Stimulated activated naive CD8-positive, alpha-beta T cell treated with anti-CD3 and anti-CD28 coated beads, Interleukin-15, Interleukin-2, amounts not matched to agents 100 ng/mL and 50 ng/mL, for 24 hours (primary cell): Measurements from ENCODE around the gene CPHXL.

ENCODE experiments used
- H3K27ac Mint-ChIP-seq: one replicate; pipeline ENCODE4 v1.8.0; 2021; ENCODE audit warnings: mild to moderate bottlenecking, mixed read lengths
- H3K27me3 Mint-ChIP-seq: one replicate; pipeline ENCODE4 v1.8.0; 2021; ENCODE audit warnings: mixed read lengths
- H3K36me3 Mint-ChIP-seq: one replicate; pipeline ENCODE4 v1.8.0; 2021; ENCODE audit warnings: low read depth, mixed read lengths
- H3K4me1 Mint-ChIP-seq: one replicate; pipeline ENCODE4 v1.8.0; 2021; ENCODE audit warnings: low read depth, mixed read lengths
- H3K4me3 Mint-ChIP-seq: one replicate; pipeline ENCODE4 v1.8.0; 2021; ENCODE audit warnings: mild to moderate bottlenecking, mixed read lengths
- H3K9me3 Mint-ChIP-seq: one replicate; pipeline ENCODE4 v1.8.0; 2021; ENCODE audit warnings: mixed read lengths

CPHXL gene

DNA sequence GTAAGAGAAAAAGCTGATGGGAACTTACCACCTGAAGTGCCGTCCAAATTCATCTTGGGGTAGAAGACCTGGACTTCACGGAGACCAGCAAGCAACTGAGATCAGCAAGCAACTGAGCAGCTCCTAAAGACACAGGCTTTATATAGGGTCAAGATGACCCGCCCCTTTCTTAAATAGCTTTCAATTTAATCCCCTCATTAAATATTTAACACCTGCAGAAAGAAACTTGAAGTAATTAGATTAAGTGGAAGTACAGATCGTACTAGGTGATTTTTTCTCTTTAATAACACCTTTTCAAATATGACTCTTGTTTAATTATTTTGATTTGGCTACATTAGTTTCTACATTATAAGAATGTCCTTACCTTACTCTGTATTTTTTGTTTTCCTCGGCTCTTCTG lies at the start of gene CPHXL:
TSS of gene CPHXL (minus strand) at position 101 of the 400 bp plus-strand sequence. CDS start at position 53, 48 bp downstream.
- peaks cover 9% of the 10 kb centered on the region for H3K27me3 Mint-ChIP-seq
- no peak within 1 kb of the TSS for H3K4me3 Mint-ChIP-seq
- no peak within 1 kb of the TSS for H3K27ac Mint-ChIP-seq
- no peaks in the 10 kb centered on the region for H3K36me3 Mint-ChIP-seq
- H3K4me1 Mint-ChIP-seq: no peaks in the 10 kb centered on the region
- peaks cover 5% of the 10 kb centered on the region for H3K9me3 Mint-ChIP-seq

DNA sequence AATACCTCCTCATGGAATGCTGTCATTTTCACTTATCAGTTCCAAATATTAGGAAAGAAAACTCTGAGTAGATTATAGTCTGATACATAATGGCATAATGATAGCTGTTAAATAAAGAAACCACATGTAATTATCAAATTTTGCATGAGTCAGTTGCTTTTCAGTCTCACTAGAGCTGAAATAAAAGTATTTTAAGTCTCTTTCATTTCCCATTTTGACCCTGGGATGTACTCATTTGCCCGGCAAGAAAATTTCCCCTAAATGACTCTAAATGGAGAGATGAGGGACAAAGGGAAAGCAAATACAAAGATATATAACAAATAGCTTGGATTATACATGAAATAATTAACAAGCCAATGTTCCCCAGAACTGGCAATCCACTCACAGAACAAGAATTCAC lies 47.9 kb upstream of the CPHXL start:
- H3K27ac Mint-ChIP-seq: no peak overlapping the region
- H3K9me3 Mint-ChIP-seq: no peaks in the 10 kb centered on the region
- peaks cover 49% of the 10 kb centered on the region for H3K27me3 Mint-ChIP-seq
- H3K4me1 Mint-ChIP-seq: no peaks in the 10 kb centered on the region
- no peak overlapping the region for H3K4me3 Mint-ChIP-seq
- H3K36me3 Mint-ChIP-seq: no peaks in the 10 kb centered on the region

DNA sequence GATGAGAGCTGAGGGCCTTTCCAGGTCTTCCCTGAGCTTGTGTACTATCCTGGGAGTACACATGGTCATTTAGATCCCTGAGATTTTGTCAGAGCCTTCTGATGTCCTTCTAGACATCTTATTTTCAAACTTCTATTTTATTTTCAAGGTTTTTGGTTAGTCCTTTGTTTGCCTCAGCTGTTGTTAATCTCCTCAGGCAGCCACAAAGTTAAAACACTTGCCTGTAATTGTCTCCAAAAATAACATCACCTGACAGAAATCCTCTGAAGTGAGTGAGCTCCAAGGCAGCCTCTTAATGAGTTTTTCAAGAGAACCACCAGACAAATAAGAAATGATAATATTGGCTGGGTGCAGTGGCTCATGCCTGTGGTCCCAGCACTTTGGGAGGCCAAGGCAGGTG lies 43.8 kb upstream of the CPHXL start:
- no peak overlapping the region for H3K27ac Mint-ChIP-seq
- no peak overlapping the region for H3K4me3 Mint-ChIP-seq
- no peaks in the 10 kb centered on the region for H3K36me3 Mint-ChIP-seq
- no peaks in the 10 kb centered on the region for H3K4me1 Mint-ChIP-seq
- peaks cover 23% of the 10 kb centered on the region for H3K27me3 Mint-ChIP-seq
- H3K9me3 Mint-ChIP-seq: no peaks in the 10 kb centered on the region

DNA sequence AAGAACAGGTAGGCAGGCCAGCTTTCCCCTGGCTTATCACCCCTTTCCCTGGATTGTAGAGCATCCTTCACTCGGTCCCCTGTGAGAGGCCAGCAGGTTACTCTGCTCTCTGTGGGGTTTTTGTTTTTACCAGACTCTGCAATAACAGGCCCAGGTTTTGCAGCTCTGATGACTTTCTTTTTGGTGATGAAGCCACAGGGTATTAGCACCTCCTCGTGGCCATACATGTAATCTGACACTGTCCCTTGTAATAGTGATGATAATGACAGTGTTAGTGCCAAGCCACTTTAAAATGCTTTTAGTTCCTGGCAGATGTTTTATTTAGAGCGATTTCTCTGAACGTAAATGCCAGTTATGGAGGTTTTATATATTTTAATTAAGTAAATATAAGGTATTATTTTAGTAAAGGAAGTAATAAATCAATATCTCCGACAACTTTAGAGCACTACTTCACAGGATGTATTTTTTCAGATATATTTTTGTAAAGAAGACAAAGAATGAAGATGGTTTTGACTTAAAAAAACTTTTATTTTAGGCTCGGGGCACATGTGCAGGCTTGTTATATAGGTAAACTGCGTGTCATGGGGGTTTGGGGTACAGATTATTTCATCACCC lies 38.0 kb upstream of the CPHXL start:
- no peak overlapping the region for H3K4me3 Mint-ChIP-seq
- H3K36me3 Mint-ChIP-seq: no peaks in the 10 kb centered on the region
- H3K27me3 Mint-ChIP-seq: no peaks in the 10 kb centered on the region
- H3K9me3 Mint-ChIP-seq: no peaks in the 10 kb centered on the region
- H3K4me1 Mint-ChIP-seq: peaks cover 13% of the 10 kb centered on the region
- H3K27ac Mint-ChIP-seq: no peak overlapping the region

DNA sequence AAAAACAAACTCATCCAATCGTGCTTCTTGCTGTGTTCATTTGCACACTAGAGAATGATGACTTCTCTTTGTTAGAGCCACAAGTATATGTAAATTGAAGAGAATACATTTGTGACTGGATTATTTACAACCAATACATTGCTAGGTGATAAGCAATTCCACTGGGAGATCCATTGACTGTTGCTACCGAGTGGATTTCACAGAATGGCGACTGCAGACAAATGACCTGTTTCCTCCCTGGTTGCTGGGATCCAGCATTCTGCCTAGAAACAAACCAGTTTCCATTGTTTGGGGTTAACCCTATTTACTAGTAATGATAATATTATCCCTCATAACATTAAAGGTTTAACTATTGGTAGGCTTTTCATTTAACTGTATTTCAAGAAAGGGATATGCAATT lies 36.9 kb upstream of the CPHXL start:
- Mint-ChIP-seq H3K27me3 (no peaks in the 10 kb centered on the region), H3K36me3 (no peaks in the 10 kb centered on the region), H3K9me3 (no peaks in the 10 kb centered on the region), H3K27ac (no peak overlapping the region), H3K4me1 (peaks cover 15% of the 10 kb centered on the region), H3K4me3 (no peak overlapping the region)

DNA sequence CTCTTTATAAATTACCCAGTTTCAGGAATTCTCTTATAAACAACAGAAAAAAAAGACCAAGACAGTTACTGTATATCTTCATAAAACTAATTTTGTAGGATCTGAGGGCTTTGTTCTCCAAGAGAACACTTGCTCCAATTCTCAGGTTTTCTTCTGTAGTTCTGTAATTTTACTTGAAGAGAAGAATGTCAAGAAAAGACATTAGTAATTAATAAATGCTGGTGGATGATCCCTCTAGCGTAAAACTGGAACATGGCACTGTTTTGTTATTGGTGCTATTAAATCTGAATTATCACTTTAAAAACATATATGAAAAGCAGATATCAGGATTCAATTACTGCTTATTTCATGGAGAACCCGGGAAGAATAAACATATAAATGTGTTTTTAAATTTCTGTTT lies 36.5 kb upstream of the CPHXL start:
- no peak overlapping the region for H3K4me3 Mint-ChIP-seq
- H3K36me3 Mint-ChIP-seq: no peaks in the 10 kb centered on the region
- H3K27ac Mint-ChIP-seq: no peak overlapping the region
- H3K27me3 Mint-ChIP-seq: no peaks in the 10 kb centered on the region
- no peaks in the 10 kb centered on the region for H3K9me3 Mint-ChIP-seq
- peaks cover 16% of the 10 kb centered on the region for H3K4me1 Mint-ChIP-seq

DNA sequence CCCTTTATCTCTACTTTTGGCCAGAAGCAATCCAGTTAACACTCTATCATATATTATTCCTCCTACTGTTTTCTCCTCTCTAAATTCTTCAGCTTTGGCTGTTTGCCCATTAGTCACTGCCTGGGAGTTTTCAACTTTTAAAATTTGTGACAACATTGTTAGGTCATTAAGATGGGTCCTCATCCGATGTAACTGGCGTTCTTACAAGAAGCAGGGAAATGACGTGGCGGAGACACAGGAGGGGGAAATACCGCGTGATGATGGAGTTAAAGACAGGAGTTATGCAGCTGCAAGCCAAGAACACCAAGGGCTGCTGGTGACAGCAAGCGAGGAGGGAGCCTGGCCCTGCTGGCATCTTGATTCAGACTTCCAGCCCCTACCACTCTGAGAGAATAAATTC lies 34.8 kb upstream of the CPHXL start:
- Mint-ChIP-seq H3K4me3 (no peak overlapping the region), H3K36me3 (no peaks in the 10 kb centered on the region), H3K27me3 (no peaks in the 10 kb centered on the region), H3K4me1 (peaks cover 16% of the 10 kb centered on the region), H3K27ac (peak overlapping the region; percentile 26), H3K9me3 (no peaks in the 10 kb centered on the region)

DNA sequence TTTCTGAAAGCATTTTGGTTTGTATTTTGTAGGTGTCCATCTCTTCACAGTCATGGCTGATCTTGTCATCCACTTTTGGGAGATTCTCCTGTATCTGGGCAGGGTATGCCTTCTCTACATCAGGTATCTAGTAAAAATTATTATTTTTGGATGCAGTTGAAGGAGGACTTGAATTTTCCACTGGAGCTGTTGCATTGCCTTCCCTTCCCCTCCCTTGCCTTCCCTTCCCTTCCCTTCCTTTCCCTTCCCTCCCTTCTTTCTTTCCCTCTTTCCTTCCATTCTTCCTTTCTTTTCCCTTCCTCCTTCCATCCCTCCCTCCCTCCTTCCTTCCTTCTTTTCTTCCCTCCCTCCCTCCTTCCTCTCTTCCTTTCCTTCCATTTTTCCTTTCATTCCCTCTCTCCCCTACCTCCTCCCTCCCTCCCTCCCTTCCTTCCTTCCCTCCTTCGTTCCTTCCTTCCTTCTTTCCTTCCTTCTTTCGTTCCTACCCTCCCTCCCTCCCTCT lies 33.8 kb upstream of the CPHXL start:
- no peaks in the 10 kb centered on the region for H3K27me3 Mint-ChIP-seq
- no peak overlapping the region for H3K27ac Mint-ChIP-seq
- H3K4me1 Mint-ChIP-seq: peaks cover 16% of the 10 kb centered on the region

DNA sequence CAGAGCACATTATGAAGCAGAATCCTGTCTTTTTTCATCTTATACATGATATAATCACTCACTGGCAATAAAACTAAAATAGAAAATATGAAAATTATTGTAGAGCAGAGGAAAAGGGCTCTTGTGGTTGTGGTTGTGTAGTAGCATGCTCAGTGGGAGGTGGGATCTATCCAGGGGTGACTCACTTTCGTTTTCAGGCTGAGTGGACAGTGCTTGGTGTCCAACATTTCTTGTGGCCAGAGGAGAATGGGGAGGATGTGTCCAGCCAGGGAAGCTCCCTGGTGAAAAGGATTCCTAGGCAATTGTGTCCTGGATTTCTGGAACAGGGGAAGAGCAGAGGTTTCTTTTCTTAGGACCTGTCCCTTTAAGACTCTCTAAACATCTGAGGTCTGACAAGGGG lies 31.9 kb upstream of the CPHXL start:
- H3K27me3 Mint-ChIP-seq: no peaks in the 10 kb centered on the region
- no peak overlapping the region for H3K4me3 Mint-ChIP-seq
- no peaks in the 10 kb centered on the region for H3K9me3 Mint-ChIP-seq
- peak overlapping the region; percentile 12 for H3K27ac Mint-ChIP-seq
- peaks cover 16% of the 10 kb centered on the region for H3K4me1 Mint-ChIP-seq
- H3K36me3 Mint-ChIP-seq: no peaks in the 10 kb centered on the region

More for the DNA sequence above, 33.8 kb upstream of the CPHXL start:
- Mint-ChIP-seq H3K9me3 (no peaks in the 10 kb centered on the region), H3K36me3 (no peaks in the 10 kb centered on the region), H3K4me3 (no peak overlapping the region)

DNA sequence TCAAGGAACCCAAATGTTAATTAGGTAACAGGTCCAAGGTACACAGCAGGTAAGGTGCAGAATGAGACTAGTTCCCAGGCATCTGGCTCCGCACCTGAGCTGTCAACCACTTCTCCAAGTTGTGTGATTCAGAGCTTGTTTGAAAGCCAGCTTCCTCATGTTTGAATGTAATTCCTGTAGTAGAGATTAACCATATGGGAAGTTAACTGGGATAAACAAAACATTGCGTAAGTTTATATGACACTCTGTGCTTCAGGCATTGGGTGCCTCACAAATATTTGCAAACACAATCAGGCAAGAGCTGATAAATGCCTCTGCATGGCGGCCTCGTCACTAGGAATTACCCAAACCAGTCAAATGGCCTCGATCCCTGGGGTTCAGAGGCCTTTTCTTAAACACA lies 27.9 kb upstream of the CPHXL start:
- H3K4me3 Mint-ChIP-seq: no peak overlapping the region
- H3K36me3 Mint-ChIP-seq: no peaks in the 10 kb centered on the region
- H3K27me3 Mint-ChIP-seq: peaks cover 6% of the 10 kb centered on the region
- no peak overlapping the region for H3K27ac Mint-ChIP-seq
- H3K9me3 Mint-ChIP-seq: no peaks in the 10 kb centered on the region
- H3K4me1 Mint-ChIP-seq: peaks cover 3% of the 10 kb centered on the region

DNA sequence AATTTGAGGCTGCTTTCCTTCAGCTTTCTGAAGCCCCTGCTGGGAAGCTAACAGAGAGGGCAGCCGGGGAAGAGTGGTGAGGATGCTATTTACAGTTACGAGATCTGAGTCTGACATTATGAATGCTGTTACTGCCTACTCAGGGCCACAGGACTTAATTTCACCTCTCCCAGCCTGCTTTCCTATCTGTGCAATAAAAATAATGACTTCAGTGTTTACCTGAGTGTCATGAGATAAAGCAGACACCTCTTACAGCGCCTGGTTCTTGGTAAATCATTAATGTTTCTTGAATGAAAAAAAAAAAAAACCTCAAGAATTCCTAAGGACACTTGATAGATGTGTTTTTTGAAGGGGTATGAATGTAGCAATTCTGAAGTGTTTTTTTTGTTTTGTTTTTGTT lies 24.2 kb upstream of the CPHXL start:
- Mint-ChIP-seq H3K4me3 (no peak overlapping the region), H3K27ac (no peak overlapping the region), H3K36me3 (no peaks in the 10 kb centered on the region), H3K9me3 (no peaks in the 10 kb centered on the region), H3K27me3 (peaks cover 21% of the 10 kb centered on the region), H3K4me1 (no peaks in the 10 kb centered on the region)

DNA sequence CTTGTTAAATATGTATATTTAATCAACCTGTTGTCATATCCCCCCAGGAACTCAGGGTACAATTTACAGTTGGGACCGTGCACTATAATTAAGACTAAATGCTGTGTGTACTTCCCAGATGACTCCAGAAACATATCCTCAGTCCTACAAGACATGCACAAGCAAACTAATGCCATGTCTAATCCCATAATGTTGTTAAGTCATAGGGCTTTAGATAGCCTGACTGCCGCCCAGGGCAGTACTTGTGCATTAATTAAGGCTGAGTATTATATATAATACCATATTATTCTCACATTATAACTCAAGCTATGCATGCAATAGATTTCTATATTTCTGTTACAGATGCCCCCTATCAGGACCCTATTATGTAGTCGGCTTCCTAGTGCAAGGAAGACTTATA lies 20.1 kb upstream of the CPHXL start:
- Mint-ChIP-seq H3K4me1 (no peaks in the 10 kb centered on the region), H3K9me3 (peaks cover 12% of the 10 kb centered on the region), H3K4me3 (no peak overlapping the region), H3K36me3 (peaks cover 3% of the 10 kb centered on the region), H3K27ac (no peak overlapping the region), H3K27me3 (peaks cover 34% of the 10 kb centered on the region)

DNA sequence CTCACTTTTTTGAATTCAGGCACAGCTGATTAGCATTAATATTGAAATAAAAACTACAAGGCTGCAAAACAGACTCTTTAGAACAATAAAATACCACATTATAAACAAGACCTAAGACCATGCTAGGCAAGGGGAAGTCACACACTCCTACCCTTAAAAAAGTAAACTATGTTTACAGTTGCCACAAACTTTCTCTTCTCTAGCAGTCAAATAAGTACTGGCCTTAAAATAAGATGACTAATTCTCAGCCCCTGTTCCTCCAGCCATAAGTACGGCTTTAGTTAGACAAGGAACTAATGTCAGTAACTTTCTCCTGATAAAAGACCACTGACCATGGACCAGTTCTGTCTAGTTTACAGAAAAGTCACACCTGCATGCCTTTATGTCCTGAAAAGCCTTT lies 19.5 kb upstream of the CPHXL start:
- Mint-ChIP-seq H3K4me3 (no peak overlapping the region), H3K27me3 (peaks cover 34% of the 10 kb centered on the region), H3K36me3 (peaks cover 3% of the 10 kb centered on the region), H3K4me1 (no peaks in the 10 kb centered on the region), H3K27ac (no peak overlapping the region), H3K9me3 (peaks cover 12% of the 10 kb centered on the region)

DNA sequence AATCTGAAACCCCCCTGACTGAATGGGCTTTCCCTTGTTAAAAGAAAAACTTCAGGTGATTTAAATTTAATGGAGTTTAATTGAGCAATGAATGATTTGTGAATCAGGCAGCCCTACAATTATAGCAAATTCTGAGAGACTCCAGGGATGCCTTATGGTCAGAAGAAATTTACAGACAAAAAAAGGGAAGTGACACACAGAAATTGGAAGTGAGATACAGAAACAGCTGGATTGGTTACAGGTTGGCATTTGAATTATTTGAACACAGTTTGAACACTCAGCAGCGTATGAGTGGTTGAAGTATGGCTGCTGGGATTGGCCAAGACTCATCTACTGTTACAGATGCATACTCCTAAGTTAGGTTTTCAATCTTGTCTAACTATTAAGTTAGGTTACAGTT lies 19.0 kb upstream of the CPHXL start:
- Mint-ChIP-seq H3K27me3 (peaks cover 34% of the 10 kb centered on the region), H3K4me1 (no peaks in the 10 kb centered on the region), H3K27ac (no peak overlapping the region), H3K9me3 (peaks cover 12% of the 10 kb centered on the region), H3K36me3 (peaks cover 3% of the 10 kb centered on the region), H3K4me3 (no peak overlapping the region)

DNA sequence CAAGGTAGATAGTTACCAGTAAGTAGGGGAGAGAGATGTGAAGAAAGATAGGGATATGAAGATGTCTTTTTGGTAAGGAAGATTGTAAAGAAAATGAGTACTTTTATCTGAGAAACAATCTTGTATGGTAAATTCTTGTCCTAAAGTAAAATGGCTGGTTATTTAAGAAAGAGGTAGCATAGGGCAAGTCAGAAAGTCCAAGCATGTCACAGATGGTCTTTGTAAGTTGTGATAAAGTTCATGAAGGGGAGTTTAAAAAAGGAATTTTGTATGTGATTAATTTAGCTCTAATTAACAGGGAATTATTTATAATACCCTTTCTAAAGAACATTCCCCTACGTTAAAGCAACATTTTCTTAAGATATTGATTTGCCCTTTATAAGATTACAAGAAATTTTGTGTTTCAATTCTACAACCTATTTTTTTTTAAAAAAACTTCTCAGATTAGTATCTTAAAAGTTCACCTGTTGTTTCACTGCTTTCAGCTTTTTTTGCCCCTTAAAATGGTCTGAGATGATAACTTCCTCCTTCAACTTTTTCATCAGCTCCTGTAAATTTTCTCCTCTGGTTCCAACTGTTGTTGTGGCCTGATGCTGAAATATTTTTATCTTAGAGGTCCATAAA lies 16.2 kb upstream of the CPHXL start:
- Mint-ChIP-seq H3K4me3 (no peak overlapping the region), H3K27me3 (peaks cover 29% of the 10 kb centered on the region), H3K9me3 (peaks cover 12% of the 10 kb centered on the region), H3K27ac (no peak overlapping the region), H3K36me3 (peaks cover 3% of the 10 kb centered on the region), H3K4me1 (no peaks in the 10 kb centered on the region)
